Gastrocnemius medialis (tissue), 4 donors: ENCODE data around the gene ARHGAP32.

Experiments
- POLR2A ChIP-seq, 2 donors: fragments of 450-650 bp; IDR thresholded peaks; one replicate each; pipeline ENCODE4 v1.6.1; 2017; ENCODE audit warnings: antibody characterized with exemption in 2 of 2, mild to moderate bottlenecking in 2 of 2, moderate library complexity in 2 of 2
- TF ChIP-seq, protein P1 (sequence below), 5 experiments: fragments of 450-650 bp in 3 of 5; fragments of 200-600 bp in 2 of 5; sonication (generic) in 2 of 5; IDR thresholded peaks in 4 of 5; conservative IDR thresholded peaks in 1 of 5; 1 replicate in 4 of 5; 2 replicates in 1 of 5; pipeline ENCODE4 v1.5.1; 2016 to 2019; ENCODE audit warnings: antibody characterized with exemption in 5 of 5, mild to moderate bottlenecking in 3 of 5, moderate library complexity in 3 of 5

DNA sequence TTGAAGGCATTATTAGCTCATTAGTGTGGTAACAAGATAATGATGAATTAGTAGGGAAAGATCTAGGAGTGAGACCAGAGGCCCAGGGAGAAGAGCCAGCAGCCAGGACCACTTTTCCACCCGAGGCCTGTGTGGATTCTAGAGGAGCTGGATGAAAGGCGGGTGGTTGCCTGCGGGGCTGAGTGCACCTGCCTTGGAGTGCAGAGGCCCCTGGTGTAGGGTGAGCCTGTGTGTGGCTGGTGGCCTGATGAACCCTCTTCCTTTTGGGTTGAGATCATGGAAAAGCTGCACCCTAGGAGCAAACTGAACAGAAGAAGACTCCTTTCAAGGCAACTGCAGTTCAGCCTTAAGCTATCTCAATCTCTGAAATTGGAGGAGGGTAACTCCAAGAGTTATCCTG is 243.5 kb downstream of the ARHGAP32 start:
- TF ChIP-seq POLR2A (IDR thresholded peaks at IDR 0.05), result no peak
- TF ChIP-seq, protein P1, sequence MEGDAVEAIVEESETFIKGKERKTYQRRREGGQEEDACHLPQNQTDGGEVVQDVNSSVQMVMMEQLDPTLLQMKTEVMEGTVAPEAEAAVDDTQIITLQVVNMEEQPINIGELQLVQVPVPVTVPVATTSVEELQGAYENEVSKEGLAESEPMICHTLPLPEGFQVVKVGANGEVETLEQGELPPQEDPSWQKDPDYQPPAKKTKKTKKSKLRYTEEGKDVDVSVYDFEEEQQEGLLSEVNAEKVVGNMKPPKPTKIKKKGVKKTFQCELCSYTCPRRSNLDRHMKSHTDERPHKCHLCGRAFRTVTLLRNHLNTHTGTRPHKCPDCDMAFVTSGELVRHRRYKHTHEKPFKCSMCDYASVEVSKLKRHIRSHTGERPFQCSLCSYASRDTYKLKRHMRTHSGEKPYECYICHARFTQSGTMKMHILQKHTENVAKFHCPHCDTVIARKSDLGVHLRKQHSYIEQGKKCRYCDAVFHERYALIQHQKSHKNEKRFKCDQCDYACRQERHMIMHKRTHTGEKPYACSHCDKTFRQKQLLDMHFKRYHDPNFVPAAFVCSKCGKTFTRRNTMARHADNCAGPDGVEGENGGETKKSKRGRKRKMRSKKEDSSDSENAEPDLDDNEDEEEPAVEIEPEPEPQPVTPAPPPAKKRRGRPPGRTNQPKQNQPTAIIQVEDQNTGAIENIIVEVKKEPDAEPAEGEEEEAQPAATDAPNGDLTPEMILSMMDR (IDR thresholded peaks at IDR 0.05 in 4 of 5, conservative IDR thresholded peaks at IDR 0.05 in 1 of 5), result no peak
